ENCODE measurements around the gene PLD5.
"Not testable (repeated sequence)": the region's sequence is repeated elsewhere in the genome, so short reads cannot be mapped to it uniquely, and the experiment has no call there.

PLD5 gene

DNA sequence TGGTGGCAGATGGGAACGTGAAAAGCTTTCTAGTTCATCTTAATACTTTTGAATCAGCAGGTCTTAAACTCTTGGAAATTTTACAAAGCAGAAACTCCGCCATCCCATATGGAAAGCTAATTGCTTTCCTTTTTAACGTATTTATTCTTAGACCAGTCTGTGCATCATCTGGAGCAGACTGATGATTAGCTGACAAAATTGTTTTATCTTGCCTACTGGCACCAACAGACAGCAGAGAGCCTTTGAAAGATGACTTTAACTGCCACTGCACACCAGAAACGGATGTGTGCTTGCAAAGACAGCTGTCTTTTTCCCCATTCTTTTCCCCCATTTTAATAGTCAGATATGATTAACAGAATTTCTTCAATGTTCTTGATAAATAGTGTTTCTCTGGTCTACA lies 97.0 kb downstream of the PLD5 start:
- no peak for DNase-seq (ENCODE audit: extremely low read depth in 1 of 2, low read depth in 1 of 2)

DNA sequence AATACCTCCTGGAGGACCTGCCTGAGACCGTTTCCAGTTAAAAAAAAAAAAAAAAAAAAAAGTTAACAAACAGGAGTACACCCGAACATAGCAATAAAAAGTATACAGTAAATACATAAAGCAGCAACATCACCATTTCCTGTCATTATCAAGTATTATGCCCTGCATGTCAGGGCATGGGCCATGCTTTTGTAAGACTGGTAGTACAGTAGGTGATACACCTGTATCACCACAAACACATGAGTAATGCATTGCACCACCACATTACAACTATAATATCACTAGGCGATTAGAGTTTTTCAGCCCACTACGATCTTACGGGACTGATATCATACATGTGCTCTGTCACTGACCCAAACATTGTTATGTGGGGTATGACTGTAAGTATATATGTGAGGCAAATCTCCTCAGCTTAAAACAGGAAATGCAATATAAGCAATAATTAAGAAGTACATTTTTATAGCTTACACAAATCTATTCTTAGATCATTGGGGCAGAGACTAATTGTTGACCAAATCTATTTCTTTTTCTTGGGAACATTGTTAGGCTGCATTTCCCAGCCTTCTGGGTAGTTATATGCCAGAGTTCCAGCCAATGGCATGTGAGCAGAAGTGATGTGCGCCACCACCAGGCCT lies 98.1 kb downstream of the PLD5 start:
- DNase-seq (ENCODE audit: extremely low read depth in 1 of 2, low read depth in 1 of 2) = no peak

DNA sequence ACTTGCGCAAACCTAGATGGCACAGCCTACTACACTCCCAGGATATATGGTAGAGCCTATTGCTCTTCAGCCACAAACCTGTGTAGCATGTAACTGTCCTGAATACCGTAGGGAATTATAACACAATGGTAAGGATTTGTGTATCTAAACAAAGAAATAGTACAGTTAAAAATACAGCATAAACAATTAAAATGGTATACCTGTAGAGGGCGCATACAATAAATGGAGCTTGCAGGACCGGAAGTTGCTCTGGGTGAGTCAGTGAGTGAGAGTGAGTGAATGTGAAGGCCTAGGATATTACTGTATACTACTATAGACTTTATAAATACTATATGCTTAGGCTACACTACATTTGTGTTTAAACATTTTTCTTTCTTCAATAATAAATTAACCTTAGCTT lies 99.3 kb downstream of the PLD5 start:
- DNase-seq (ENCODE audit: extremely low read depth in 1 of 2, low read depth in 1 of 2) = no peak

DNA sequence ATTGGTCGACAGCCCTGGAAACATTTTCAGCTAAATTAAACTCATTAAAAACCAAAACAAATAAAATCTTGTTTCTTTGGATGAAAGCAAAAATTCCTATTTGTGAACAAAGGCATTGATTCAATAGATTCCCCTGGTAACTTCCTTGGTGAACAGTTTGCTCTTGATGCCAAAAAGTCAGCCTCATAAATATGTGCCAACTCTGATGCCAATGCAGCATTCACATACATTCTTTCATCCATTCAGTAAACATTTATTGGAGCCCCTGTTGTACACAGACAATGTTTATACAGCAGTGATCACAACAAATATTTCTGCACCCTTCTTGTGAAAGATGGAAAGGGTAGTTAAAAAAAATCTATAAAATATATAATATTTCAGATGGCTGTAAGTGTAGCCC lies 107.8 kb downstream of the PLD5 start:
- no peak for DNase-seq (ENCODE audit: extremely low read depth in 1 of 2, low read depth in 1 of 2)

DNA sequence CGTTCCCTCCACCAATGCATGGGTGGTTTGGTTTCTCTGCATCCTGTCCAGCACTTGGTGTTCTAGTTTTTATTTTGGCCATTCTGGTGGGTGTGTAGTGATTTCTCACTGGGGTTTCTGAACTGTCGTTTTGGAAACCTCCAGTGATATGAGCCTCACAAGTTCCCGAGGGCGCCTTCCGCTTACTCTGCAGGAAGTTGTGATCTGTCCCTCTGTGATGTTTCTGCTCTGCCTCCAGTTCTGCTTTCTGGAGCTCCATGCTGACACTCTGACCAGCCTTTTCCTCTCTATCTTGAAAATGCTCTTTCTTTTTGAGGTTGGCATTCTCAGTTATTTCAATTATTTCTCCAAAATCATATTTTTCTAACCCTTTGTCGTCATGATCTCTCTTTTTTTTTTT lies 111.6 kb downstream of the PLD5 start:
- no peak for DNase-seq (ENCODE audit: extremely low read depth in 1 of 2, low read depth in 1 of 2)

DNA sequence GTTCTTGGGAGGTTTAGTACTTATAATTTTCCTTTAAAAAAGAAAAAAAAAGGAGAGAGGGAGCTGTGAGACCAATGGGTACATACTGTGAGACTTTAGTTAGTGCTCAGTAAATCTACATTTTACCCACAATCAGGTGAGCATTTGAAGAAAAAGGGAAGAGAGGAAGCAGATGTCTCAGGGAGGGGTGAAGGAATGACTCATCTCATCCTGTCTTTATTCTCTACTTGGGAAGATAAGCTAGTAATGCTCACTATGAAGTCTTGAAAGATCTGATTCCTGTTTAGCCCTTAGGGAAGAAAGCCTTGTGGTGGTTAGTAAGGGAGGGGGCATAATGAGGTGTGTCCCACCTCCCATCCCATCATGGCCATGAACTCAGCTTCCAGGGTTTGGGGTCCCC lies 112.6 kb downstream of the PLD5 start:
- DNase-seq (ENCODE audit: extremely low read depth in 1 of 2, low read depth in 1 of 2) = no peak

DNA sequence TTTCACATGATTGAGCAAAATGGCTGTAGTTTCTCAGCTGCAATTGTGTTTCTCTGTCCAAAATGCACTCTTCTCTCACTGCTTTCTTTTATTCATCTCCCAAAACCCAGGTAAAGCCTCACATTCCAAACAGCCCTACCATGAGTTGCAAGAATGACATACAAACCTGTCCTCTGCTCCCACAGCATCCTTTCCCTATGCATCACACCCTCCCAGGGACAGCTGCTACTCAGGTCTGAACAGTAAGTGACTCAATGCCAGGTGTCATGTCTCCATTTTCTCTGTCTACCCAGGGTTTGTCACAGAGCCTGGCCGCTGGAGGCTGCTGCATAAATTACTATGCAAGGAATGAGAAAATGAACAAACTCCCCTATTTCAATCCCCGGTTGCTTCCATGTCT lies 118.5 kb downstream of the PLD5 start:
- DNase-seq (ENCODE audit: extremely low read depth in 1 of 2, low read depth in 1 of 2) = no peak

DNA sequence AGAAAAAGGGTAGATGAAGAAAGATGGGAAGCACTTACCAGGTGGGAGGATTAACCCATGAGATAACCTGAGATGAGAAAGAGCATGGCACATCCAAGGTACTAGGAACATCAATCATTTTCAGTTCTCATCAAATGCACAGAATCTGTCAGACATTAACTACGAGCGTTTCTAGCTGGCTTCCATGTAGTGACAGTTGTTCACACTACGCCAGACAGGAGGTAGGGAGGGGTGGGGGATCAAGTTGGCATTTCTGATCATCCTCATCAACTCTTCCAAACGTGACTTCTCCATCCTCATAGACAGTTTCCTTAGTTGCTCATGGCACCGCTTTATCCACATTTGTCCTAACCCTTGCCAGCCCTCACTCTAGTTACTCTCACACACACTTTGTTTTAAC lies 120.2 kb downstream of the PLD5 start:
- no peak for DNase-seq (ENCODE audit: extremely low read depth in 1 of 2, low read depth in 1 of 2)

DNA sequence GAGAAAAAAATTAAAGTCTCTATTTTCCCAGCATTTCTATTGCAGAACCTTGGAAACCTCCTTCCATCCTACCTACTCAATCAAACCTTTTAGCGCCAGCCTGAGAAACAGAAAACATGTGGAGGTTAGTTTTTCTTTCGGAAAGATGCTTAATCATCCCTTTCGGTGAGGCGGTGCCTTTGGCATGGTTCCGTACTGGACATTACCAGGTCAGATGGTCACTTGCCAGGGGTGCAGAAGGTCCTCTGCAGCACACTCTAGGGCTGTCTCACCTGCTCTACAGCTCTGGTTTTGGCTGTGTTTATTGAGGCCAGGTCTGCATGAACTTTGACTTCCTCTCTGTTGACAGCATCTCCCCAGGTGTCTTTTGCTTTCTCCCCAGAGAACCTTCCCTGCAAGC lies 121.5 kb downstream of the PLD5 start:
- DNase-seq (ENCODE audit: extremely low read depth in 1 of 2, low read depth in 1 of 2) = no peak

DNA sequence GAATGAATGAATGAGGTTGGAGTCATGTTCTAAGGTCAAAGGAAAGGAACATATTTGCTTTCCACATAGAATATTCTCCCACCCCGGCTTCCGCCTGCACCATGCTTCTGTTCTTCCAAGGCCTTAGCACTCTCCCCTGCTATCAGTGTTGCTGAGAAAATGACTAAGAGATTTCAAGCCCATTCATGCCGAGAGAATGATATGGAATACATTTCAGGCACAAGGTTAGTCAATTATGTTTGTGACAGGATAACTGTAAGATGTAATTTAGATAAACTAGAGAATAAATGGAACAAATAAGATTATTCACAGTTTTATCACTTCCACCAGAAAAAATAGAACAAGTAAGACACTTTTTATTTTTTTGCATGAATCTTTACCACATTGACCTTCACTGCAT lies 122.6 kb downstream of the PLD5 start:
- no peak for DNase-seq (ENCODE audit: extremely low read depth in 1 of 2, low read depth in 1 of 2)

DNA sequence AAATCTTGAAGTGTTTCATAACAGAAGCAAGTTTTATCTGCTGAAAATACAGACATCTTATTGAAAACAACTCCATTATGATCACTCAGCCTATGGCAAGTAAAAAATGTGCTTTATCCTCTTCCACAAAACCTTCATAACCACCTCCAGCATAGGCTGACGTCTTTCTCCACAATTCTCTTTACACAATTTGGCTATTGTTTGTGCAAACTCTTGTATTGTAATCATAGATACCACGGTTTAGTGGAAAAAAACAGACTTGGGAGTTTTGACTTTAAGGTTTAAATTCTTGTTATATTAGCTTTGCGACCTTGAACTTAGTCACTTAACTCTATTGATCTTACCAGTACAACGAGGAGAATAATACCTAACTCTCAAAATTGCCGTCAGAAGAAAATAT lies 126.1 kb downstream of the PLD5 start:
- no peak for DNase-seq (ENCODE audit: extremely low read depth in 1 of 2, low read depth in 1 of 2)

DNA sequence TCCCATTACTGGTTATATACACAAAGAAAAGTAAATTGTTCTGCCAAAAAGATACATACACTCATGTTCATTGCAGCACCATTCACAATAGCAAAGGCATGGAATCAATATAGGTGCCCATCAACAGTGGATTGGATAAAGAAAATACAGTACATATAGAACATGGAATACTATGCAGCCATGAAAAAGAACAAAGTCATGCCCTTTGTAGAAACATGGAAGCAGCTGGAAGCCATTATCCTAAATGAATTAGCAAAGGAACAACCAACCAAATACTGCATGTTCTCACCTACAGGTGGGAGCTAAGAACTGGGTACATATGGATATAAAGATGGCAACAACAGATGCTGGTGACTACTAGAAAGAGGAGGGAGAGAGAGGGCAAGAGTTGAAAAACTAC lies 132.6 kb downstream of the PLD5 start:
- no peak for DNase-seq (ENCODE audit: extremely low read depth in 1 of 2, low read depth in 1 of 2)

DNA sequence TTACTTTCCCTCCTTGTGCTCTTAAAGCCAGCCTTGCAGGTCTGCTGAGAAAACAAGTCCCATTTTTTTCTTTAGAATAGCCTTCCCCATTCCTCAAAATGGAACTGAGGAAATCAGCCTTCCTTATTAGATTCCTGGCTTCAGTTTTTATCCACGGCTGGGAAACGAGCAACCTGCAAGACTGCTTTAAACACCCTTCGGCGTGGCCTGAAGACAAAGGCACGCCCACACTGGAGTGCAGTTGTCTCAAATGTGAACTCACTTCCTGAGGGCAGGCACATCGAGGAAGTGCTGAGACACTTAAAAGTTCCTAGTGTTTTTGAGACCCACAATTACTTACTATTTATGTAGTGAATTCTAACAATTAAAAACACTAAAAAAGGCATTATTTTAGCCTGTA lies 148.4 kb downstream of the PLD5 start:
- DNase-seq (ENCODE audit: extremely low read depth in 1 of 2, low read depth in 1 of 2) = not testable (repeated sequence)

DNA sequence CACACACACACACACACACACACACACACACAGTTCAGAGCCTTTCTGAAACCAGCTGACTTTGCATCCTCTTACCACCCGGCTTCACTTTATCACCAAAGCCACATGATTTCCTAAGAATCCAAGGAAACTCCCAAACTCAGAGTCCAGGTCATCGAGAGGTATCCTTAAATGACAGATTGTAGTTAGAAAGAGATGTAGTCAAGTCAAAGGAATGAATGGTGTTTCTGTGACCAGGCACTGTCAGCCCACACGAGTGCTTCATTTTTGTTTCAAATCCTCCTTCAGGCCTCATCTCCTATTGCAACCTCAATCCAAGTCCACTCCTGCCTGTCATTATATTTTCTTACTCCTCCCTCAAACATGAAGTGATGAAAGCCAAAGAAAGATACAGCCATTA lies 174.1 kb downstream of the PLD5 start:
- not testable (repeated sequence) for DNase-seq (ENCODE audit: extremely low read depth in 1 of 2, low read depth in 1 of 2)

DNA sequence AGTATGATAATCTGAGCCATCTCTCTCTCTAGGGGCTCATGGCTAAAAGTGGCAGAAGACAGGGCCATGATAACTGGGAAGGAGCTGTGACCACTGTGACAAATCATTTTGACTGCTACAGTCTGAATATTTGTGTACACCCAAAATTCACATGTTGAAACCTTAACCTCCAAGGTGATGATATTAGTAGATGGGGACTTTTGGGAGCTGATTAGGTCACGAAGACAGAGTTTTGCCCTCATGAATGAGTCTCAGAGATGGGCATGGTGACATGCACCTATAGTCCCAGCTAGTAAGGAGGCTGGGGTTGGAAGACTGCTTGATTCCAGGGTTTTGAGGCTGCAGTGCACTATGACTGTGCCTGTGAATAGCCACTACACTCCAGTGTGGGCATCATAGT lies 174.9 kb downstream of the PLD5 start:
- no peak for DNase-seq (ENCODE audit: extremely low read depth in 1 of 2, low read depth in 1 of 2)

DNA sequence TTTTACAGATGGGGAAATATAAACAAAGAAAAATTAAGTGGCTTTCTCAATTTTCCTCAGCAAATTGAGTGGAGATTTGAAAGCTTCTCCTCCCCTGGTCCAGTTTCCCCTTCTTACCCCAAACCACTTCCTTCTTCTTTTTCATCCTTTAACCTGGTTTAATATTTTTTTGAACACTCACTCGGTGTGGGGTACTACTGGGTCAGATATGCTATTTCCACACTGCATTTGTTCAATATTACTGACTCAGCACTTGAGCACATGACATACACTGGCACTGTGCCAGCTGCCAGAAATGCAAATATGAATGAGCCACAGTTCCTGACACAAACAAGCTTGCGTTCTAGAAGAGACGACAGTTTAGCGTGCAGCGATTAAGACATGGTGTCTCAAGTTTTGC lies 193.6 kb downstream of the PLD5 start:
- not testable (repeated sequence) for DNase-seq (ENCODE audit: extremely low read depth in 1 of 2, low read depth in 1 of 2)

DNA sequence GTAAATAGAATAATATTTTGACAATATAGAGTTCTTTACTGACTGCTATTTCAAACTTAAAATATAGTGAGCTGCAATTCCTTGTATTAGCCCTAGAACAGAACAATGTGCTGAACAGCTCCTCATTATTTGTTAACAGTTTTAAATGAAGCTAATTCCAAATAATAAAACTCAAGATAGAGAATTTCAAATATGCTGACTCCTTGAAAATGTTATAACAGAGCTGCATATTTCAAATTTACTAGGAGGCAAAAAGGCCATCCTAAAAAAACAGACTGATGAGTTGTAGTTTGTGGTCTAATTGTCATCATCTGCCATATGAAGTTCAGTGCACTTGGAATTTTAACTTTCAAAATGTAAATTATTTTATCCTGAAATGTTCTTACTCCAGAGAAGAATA lies 197.1 kb downstream of the PLD5 start:
- not testable (repeated sequence) for DNase-seq (ENCODE audit: extremely low read depth in 1 of 2, low read depth in 1 of 2)

DNA sequence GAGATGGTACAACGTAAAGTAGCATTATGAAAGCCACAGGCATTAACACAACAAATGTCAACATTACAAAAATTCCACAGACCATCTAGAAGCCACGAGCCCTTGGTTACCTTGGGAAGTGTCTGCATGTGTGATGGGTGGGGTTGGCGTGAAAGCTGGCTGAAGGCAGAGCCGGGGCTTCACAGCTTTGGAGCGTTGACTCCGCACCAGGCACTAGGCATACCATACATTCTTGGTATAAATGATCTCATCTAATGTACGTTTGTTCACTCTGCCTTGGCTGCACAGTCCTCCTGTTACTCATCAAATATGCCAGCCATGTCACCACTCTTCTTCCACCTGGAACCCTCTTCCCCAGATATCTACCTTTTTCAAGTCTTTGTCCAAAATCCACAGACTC lies 202.5 kb downstream of the PLD5 start:
- DNase-seq (ENCODE audit: extremely low read depth in 1 of 2, low read depth in 1 of 2) = not testable (repeated sequence)

DNA sequence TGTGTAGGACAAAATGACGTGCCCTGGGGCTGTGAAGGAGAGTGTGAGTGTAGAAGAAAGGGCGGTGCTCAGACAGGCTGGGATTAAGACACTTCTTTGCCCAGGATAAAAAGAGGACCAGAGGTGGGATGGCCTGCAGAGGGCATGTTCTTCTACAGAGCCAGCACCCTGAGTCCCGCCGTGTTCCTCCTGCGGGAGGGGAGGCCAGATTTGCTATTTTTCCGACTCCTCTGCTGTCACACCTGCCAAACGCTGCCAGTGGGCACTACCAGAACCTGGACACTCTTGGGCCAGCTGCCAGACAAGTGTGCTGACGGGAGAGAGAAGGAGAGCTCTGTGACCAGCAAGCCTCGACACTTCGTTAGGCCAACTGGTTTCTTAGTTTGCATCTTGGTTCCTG lies 206.4 kb downstream of the PLD5 start:
- DNase-seq (ENCODE audit: extremely low read depth in 1 of 2, low read depth in 1 of 2) = no peak

DNA sequence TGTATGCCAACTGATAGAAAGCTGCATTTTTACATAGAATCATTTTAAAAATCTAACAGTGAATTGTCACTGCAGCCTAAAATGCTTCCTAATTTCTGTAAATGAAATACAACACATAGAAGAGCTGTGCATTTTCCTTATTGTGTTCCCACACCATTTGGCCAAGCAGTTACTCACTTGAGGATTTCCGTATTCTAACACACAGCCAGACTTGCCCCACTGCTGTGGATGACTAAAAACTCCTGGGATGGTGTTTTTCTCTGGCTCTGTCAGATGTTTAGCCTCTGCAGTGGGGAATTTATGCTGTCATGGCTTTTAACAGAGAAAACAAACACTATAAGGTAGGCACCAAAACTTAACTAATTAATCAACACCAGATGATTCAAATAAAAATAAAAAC lies 209.6 kb downstream of the PLD5 start:
- not testable (repeated sequence) for DNase-seq (ENCODE audit: extremely low read depth in 1 of 2, low read depth in 1 of 2)

DNA sequence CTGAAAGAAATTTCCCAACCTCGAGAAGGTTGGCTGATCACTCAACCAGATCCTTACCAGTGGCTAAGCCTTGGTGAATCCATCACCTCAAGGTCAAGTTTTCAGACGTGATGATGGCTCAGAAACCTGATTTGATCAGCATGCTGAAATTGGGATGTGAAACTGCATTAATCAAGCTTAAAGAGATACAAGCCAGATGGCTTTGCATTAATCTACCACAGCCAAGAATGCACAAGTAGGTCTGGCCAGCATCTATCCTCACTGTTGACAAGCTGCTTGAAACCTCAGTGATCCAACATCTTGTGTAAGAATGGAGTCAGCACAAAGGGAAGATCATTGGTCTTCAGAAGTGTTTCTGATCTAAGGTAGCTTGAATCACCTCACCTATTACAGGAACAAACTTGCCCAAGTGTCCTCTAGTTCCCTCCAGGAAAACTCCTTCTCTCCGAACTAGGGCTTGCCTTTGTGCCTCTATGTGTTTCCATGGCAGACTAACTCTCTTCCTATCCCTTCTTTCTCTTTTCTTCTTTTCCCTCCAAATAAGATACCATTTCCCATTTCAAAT lies 210.3 kb downstream of the PLD5 start:
- not testable (repeated sequence) for DNase-seq (ENCODE audit: extremely low read depth in 1 of 2, low read depth in 1 of 2)

DNA sequence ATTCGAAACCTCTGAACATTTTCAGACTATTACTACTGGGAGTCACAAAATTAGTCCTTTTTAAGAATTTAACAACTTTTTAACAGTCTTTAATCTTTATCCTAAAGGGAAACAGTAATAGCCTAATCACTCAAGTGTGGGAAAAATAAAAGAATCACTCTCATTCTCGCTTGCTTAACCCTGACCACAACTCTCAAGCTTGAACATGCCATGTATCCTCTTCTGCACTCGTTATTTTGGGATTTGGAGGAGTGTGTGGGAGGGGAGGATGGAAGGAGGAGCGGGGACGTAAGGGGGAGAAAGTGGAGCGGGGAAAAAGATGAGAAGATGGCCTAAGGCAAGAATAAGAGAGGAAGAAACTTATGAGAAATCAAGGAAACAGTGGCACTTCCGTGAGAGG lies 215.8 kb downstream of the PLD5 start:
- not testable (repeated sequence) for DNase-seq (ENCODE audit: extremely low read depth in 1 of 2, low read depth in 1 of 2)

DNA sequence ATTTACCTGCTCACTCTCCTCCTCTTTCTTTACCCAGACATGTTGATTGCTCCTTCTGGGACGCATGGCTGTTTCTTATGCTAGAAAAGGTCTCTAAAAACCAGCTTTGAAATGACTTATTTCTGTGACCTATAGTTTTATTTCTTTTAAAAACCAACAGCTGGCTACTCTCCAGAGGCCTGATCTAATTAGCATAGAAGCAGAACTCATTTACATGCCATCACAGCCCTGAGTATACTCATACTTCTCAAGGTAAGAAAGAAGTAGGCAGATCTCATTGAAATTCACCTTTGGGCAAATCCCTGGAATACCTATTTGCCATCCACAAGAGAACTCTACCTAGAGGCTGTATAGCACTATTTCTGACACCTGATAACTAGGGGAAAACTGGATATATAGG lies 230.7 kb downstream of the PLD5 start:
- DNase-seq (ENCODE audit: extremely low read depth in 1 of 2, low read depth in 1 of 2) = not testable (repeated sequence)
